ENCODE data around the gene KIAA0232.
"Not testable (repeated sequence)": the region's sequence is repeated elsewhere in the genome, so short reads cannot be mapped to it uniquely, and the experiment has no call there.

The KIAA0232 gene

DNA sequence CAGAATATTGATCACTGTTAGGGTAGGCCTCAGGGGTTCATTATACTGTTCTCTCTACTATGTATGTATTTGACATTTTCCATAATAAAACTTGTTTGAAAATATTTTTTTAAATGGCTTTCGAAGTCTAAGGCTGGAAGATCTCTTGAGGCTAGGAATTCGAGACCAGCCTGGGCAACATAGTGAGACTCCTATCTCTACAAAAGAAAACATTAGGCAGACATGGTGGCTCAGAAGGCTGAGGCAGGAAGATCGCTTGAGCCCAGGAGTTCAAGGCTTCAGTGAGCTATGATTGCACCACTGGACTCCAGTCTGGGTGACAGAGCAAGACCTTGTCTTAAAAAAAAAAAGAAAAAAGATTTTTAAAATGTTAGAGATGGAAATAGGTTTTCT lies 111.6 kb downstream of the KIAA0232 start:
- in situ Hi-C loops (cut with MboI; ENCODE audit: low sequenced_read_pairs): no loop called here

DNA sequence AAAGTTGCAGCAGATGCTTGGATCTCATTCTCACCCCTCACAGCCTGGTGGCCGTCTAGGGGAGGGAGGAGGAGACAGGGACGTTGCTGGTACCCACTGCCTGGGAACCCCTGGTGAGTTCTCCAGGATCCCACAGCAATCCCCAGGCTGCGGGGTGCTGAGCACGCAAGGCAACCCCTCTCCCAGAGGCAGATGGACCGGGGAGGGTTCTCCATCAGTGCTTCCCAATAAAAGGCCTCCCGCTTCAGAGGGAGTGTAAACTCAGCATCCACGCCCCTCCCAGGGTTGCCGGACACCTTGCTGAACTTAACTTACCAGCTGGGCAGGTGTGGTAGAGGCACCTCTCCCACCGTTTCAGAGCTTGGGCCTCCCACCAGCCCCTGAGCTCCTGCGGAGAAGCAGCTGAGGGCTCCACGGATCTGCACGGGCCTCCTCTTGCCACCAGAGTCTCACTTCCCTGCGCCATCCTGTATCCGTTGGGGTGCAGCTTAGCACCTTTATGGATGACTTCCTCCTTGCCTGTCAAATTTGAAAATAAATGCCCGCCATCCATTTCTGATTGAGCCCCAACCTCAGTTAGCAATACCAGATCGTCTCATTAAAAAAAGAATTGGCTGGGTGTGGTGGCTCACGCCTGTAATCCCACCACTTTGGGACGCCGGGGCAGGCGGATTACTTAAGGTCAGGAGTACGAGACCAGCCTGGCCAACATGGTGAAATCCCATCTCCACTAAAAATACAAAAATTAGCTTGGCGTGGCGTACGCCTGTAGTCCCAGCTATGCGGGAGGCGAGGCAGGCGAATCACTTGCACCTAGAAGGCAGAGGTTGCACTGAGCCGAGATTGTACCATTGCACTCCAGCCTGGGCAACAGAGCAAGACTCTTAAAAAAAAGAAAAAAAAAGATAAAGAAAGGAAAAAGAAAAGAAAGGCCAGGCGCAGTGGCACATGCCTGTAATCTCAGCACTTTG lies 112.3 kb downstream of the KIAA0232 start:
- in situ Hi-C loops (cut with MboI; ENCODE audit: low sequenced_read_pairs): no loop called here

DNA sequence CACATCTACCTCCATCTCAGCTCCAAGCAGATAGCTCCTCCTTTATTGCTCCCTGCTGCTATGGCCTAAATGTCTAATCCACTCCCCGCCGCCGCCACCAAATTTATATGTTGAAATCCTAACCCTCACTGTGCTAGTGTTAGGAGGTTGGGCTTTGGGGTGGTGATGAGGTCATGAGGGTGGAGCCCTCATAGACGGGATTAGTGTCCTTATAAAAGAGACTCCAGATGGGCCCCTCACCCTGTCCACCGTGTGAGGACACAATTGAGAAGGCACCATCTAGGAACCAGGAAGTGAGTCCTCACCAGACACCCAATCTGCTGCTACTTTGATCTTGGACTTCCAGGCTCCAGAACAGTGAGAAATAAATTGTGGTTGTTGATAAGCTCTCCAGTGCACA lies 113.5 kb downstream of the KIAA0232 start:
- in situ Hi-C loops (cut with MboI; ENCODE audit: low sequenced_read_pairs): no loop called here

GRCh38 chr4:6898763-6899162 lies 116.2 kb downstream of the KIAA0232 start:
- in situ Hi-C loops (cut with MboI; ENCODE audit: low sequenced_read_pairs): no loop called here

DNA sequence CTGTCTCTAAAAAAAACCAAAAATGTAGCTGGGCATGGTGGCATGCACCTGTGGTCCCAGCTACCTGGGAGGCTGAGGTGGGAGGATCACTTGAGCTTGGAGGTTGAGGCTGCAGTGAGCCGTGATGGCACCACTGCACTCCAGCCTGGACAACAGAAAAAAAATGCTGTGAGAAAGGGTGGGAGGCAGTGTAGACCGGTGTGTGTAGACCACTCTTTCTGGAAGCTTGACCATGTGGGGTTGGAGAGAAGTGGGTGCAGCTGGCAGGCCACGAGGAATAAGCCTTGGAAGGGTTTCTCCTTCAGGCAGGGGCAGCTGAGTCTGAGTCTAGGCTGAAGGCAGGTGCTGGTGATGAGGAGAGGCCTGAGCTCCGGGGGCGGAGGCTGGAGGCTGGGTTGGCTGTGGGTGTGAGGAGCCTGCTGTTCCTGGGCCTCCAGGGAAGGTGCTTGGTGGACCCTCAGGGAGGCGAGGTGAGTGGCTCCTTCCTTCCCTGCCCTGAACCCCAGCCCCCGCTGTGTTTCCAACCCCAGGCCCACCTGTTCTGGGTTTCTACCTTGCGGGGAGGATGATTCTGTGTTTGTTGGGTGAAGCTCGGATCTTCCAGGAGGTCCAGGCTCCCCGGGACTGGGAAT lies 117.8 kb downstream of the KIAA0232 start:
- in situ Hi-C loops (cut with MboI; ENCODE audit: low sequenced_read_pairs): no loop called here

DNA sequence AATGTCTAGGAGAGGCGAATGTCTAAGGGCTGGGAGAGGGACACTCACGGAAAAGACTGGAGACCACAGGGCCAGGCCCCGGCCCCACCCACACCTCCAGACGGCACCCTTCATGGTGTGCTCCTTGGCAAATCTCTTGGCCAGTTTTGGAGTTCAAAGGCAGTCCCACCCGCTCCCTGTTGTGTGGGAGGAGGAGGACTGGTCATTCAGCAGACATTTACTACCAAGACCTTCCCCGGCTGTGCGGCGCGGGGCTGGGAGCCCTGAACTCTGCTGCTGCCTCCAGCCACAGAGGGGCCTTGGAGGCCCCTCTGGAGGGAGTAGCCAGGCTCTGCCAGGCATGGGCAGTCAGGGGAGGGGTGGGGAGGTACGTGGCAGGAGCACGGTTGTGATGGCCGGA lies 118.4 kb downstream of the KIAA0232 start:
- in situ Hi-C loops (cut with MboI; ENCODE audit: low sequenced_read_pairs): no loop called here

DNA sequence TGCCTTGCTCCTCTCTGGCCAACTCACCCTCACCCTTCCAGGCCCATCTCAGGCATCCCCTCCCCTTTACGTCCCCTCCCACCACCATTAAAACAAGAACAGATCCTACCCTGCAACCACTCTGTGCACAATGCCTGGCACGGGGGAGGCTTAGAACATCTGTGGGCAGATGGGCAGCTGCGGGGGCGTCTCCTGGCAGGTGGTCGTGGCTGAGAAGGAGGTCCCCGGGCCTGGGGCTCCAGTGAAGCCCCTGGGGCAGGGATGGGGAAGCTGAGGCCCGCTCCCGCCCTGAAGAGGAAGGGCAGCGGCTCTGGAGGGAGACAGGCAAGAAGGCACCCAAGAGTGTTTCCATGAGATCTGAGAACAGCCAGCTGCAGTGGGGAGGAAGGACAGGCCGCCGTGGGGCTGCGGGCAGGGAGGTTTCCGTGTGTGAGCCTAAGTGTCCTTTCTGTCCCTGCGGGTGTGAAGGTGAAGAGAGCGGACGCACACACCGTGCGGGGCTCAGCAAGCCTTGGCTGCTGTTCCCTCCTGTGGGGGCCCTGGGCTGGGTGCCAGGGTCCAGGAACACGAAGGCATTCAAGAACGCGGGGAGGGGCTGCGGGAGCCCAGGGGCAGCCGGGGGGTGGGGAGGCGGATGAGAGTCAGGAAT lies 119.3 kb downstream of the KIAA0232 start:
- in situ Hi-C loops (cut with MboI; ENCODE audit: low sequenced_read_pairs): no loop called here

- in situ Hi-C loops (cut with MboI; ENCODE audit: low sequenced_read_pairs): no loop called here
Measured at GRCh38 chr4:6902318-6903042, 120.0 kb downstream of the KIAA0232 start.

GRCh38 chr4:6905516-6906445 lies 123.3 kb downstream of the KIAA0232 start:
- in situ Hi-C loops (cut with MboI; ENCODE audit: low sequenced_read_pairs): no loop called here

DNA sequence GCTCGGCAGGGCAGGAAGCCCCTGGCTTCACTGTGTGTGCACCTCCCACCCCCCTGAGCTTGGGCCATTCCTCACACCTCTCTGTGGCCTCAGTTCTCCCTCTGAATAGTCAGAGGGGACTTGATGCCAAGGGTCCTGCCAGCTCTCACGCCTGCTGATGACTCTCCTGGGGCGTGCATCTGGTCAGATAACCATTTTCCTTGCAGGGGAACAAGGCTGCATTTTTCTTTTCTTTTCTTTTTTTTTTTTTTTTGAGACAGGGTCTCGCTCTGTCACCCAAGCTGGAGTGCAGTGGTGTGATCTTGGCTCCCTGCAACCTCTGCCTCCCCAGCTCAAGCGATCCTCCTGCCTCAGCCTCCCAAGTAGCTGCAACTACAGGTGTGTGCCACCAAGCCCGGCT lies 124.0 kb downstream of the KIAA0232 start:
- in situ Hi-C loops (cut with MboI; ENCODE audit: low sequenced_read_pairs): not testable (repeated sequence)

DNA sequence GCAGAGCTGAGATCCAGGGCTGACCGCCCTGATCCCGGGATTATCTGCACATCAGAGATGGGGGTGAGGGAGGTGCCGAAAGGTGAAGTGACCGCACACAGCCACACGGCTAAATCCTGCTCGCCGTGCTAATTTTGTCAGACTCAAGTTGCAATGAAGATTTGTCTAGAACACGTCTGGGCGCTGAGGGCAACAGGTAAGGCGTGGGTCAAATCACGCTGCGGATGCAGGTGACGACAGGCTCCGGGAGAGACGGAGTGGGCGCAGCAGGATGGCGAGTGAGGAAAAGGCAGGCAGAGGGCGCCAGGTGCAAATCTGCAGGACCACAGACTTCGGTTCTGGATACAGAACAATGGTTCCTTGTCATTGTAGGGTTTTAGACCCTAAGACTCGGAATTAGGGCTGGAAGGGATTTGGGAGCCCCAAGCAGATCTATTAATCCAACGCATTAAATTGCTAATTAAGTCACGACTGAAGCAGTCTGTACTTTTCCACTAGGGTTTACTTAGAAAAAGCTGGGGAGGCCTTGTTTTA lies 125.2 kb downstream of the KIAA0232 start:
- in situ Hi-C loops (cut with MboI; ENCODE audit: low sequenced_read_pairs): no loop called here

- in situ Hi-C loops (cut with MboI; ENCODE audit: low sequenced_read_pairs): no loop called here
Measured at GRCh38 chr4:6908432-6909112, 126.0 kb downstream of the KIAA0232 start.

DNA sequence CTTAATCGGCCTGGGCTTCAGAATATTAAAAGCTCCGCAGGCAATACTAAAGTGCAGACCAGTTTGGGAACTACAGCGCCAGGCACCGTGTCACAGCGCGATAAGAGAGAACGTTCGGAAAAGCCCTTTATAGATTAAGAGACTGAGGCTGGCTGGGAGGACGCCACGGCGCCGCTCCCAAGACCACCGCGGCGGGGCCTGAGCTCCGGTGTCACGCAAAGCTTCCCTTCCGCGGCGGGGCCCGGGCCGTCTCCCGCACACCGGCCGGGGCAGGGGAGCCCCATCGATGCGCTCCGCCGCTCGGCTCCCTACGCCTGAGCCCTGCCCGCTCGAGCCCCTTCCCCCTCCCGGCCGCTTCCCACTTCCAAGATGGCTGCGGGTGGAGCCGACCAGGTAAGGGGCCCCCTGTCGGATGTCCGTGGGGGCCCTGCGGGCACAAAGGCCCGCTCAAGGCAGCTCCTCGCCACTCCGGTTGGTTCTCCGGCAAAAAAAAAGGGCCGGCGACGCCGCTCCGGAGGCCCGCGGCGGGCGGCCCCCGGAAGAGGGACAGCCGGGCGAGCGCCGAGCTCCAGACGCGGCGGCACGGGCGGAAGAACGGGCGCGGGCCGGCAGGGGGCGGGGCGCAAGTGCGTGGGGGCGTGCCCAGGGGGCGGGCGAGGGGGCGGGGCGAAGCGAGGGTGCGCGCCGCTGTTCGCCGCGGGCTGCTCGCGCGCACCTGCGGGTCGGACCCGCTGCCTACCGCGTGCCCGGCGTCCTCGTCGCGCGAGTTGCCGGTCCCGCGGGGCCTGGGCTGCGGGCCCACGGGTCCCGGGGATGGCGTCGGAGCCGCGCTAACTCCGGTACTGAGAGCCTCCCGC lies 126.8 kb downstream of the KIAA0232 start, which contains the start of gene TBC1D14:
Gene TBC1D14 (plus strand): TSS at position 714 of the 857 bp plus-strand sequence. CDS start 13,564 bp downstream, outside the sequence.
- in situ Hi-C loops (cut with MboI; ENCODE audit: low sequenced_read_pairs): no loop called here

GRCh38 chr4:6909970-6910339 lies 127.4 kb downstream of the KIAA0232 start:
- in situ Hi-C loops (cut with MboI; ENCODE audit: low sequenced_read_pairs): no loop called here

DNA sequence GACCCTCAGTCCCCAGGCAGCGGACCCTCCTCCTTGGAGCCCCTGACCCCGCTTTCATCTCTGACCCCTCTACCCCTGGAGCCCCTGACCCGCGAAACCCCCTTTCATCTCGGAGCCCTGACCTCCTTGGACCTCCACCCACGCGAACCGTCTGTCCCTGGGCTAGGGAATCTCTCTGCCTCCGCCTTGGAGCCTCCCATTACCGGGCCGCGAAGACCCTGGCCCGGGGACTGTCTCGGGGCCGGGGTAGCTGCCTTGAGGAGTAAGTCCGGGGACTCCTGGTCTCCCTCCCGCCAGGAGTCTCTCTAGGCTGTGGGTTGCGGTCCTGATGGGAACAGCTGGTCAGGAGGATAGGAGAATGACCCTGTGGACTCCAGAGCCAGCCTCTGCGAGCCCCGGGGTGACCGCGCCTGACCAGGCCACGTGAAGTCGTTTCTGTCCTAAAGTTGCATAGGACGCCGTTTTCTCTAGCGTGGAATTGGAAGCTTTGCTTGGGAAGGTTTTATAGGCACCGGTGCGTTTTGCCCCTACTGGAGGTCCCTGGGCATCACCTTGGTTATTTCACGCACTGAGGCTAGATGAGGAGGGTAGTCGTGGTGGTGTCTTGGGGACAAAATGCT lies 127.9 kb downstream of the KIAA0232 start:
- in situ Hi-C loops (cut with MboI; ENCODE audit: low sequenced_read_pairs): no loop called here

- in situ Hi-C loops (cut with MboI; ENCODE audit: low sequenced_read_pairs): no loop called here
Measured at GRCh38 chr4:6910960-6911874, 128.7 kb downstream of the KIAA0232 start.

GRCh38 chr4:6911917-6912316 lies 129.4 kb downstream of the KIAA0232 start:
- in situ Hi-C loops (cut with MboI; ENCODE audit: low sequenced_read_pairs): not testable (repeated sequence)
